GM19463 (cell line): ENCODE measurements around the gene FGFBP3.
A peak's percentile ranks its signal among the peaks of the same experiment; 100 is the strongest.

ENCODE experiments used
- ATAC-seq: cut with Tn5 transposase; IDR thresholded peaks from one replicate; pipeline ENCODE4 v1.9.1; 2021; ENCODE audit warnings: mild to moderate bottlenecking, moderate library complexity; ENCODE audit not compliant: unreplicated experiment

Gene FGFBP3

GRCh38 chr10:91909117-91909677 is at the start of gene FGFBP3:
FGFBP3 (minus strand) TSS chr10:91909486; CDS start chr10:91908969, 517 bp downstream.
- no peak for ATAC-seq

GRCh38 chr10:91957091-91957490 is 47.8 kb upstream of the FGFBP3 start:
- ATAC-seq = no peak

GRCh38 chr10:91955114-91955513 is 45.8 kb upstream of the FGFBP3 start:
- ATAC-seq = no peak

- no peak for ATAC-seq
Observed at GRCh38 chr10:91953600-91954160, 44.4 kb upstream of the FGFBP3 start.

- ATAC-seq = peak; percentile 87
Observed at GRCh38 chr10:91944880-91945630, 35.8 kb upstream of the FGFBP3 start.

GRCh38 chr10:91941426-91941825 is 32.1 kb upstream of the FGFBP3 start:
- ATAC-seq = no peak

GRCh38 chr10:91939653-91940052 is 30.4 kb upstream of the FGFBP3 start:
- no peak for ATAC-seq

GRCh38 chr10:91935886-91936285 is 26.6 kb upstream of the FGFBP3 start:
- no peak for ATAC-seq

- no peak for ATAC-seq
Observed at GRCh38 chr10:91932737-91933136, 23.5 kb upstream of the FGFBP3 start.

GRCh38 chr10:91931526-91932190 is 22.4 kb upstream of the FGFBP3 start:
- no peak for ATAC-seq

GRCh38 chr10:91930939-91931338 is 21.7 kb upstream of the FGFBP3 start:
- no peak for ATAC-seq

GRCh38 chr10:91925022-91925320 is 15.7 kb upstream of the FGFBP3 start:
- ATAC-seq = no peak

GRCh38 chr10:91924212-91925021 is 15.1 kb upstream of the FGFBP3 start:
- ATAC-seq = peak; percentile 17

GRCh38 chr10:91923371-91924211 is 14.3 kb upstream of the FGFBP3 start, which contains the start of gene BTAF1:
BTAF1 (plus strand) TSS chr10:91923770; CDS start chr10:91924077, 307 bp downstream.
- ATAC-seq = peak; percentile 98

GRCh38 chr10:91919651-91920050 is 10.4 kb upstream of the FGFBP3 start:
- ATAC-seq = no peak

- no peak for ATAC-seq
Observed at GRCh38 chr10:91910467-91910866, 1.2 kb upstream of the FGFBP3 start.

- peak; percentile 88 for ATAC-seq
Observed at GRCh38 chr10:91908337-91909116, 759 bp downstream of the FGFBP3 start.

- ATAC-seq = no peak
Observed at GRCh38 chr10:91907914-91908336, 1.4 kb downstream of the FGFBP3 start.

- ATAC-seq = no peak
Observed at GRCh38 chr10:91907033-91907594, 2.2 kb downstream of the FGFBP3 start.
